A673 (cell line): ENCODE data around the gene ANKRD18B. TPM values are rescaled to one million over a fixed set of nuclear protein-coding genes. Genes with fewer than 3 reads are reported as not detected.
A peak's percentile ranks its signal among the peaks of the same experiment; 100 is the strongest.
"Not testable (repeated sequence)": the region's sequence is repeated elsewhere in the genome, so short reads cannot be mapped to it uniquely, and the experiment has no call there.

Experiments
- BruUV-seq: library from RNA; stranded (reverse); fragments of 400-500 nt; replicated peaks from 2 replicates; lab custom pipeline; 2021; lab: Mats Ljungman, UMichigan
- CTCF ChIA-PET: fragments of 300-600 bp; sonication (Branson Sonifier 250); formaldehyde crosslinking; loops from one replicate; lab custom pipeline; 2022; ENCODE audit warnings: antibody characterized with exemption; lab: Charles Lee
- POLR2A ChIA-PET: fragments of 300-600 bp; sonication (Branson Sonifier 250); formaldehyde crosslinking; loops from one replicate; lab custom pipeline; 2022; ENCODE audit warnings: antibody characterized with exemption; ENCODE audit not compliant: low non-redundant PET; lab: Charles Lee
- DNase-seq: peaks from one replicate; pipeline ENCODE4 v3.0.0-alpha.2; 2015; ENCODE audit warnings: low spot score
- H3K27ac ChIP-seq: fragments of 200-600 bp; sonication (generic); 2 replicates; pipeline ENCODE4 v1.5.1; 2016; ENCODE audit warnings: mixed run types, low read depth, mild to moderate bottlenecking, mixed read lengths, antibody characterized with exemption, low read length; ENCODE audit not compliant: poor library complexity, severe bottlenecking
- H3K27me3 ChIP-seq: fragments of 200-600 bp; sonication (generic); replicated peaks from 2 replicates; pipeline ENCODE4 v1.6.1; 2017; ENCODE audit warnings: mixed run types, low read depth, mild to moderate bottlenecking, mixed read lengths, antibody characterized with exemption, low read length; ENCODE audit not compliant: insufficient read depth, poor library complexity
- H3K36me3 ChIP-seq: fragments of 200-600 bp; sonication (generic); 2 replicates; pipeline ENCODE4 v1.6.1; 2016; ENCODE audit warnings: mixed run types, mild to moderate bottlenecking, mixed read lengths, antibody characterized with exemption, low read length; ENCODE audit not compliant: insufficient read depth, poor library complexity, severe bottlenecking
- H3K4me1 ChIP-seq: fragments of 200-600 bp; sonication (generic); 2 replicates; pipeline ENCODE4 v1.6.1; 2017; ENCODE audit warnings: mixed run types, mild to moderate bottlenecking, mixed read lengths, antibody characterized with exemption, low read length; ENCODE audit not compliant: insufficient read depth, poor library complexity, severe bottlenecking
- H3K4me3 ChIP-seq: fragments of 200-600 bp; sonication (generic); 2 replicates; pipeline ENCODE4 v1.5.1; 2016; ENCODE audit warnings: low read depth, mixed run types, mild to moderate bottlenecking, mixed read lengths, low read length; ENCODE audit not compliant: poor library complexity, severe bottlenecking
- H3K9me3 ChIP-seq: fragments of 200-600 bp; sonication (generic); 2 replicates; pipeline ENCODE4 v1.6.1; 2016; ENCODE audit warnings: mixed run types, low read depth, mild to moderate bottlenecking, mixed read lengths, antibody characterized with exemption, low read length; ENCODE audit not compliant: poor library complexity, severe bottlenecking
- intact Hi-C: fragments of 100-400 bp; cut with micrococcal nuclease; formaldehyde crosslinking; loops from one replicate; pipeline ENCODE4 v1.10.0; 2022; ENCODE audit not compliant: unreplicated experiment
- total RNA-seq: library from RNA; stranded (reverse); gene quantifications from 2 replicates; pipeline ENCODE4 v1.2.3, GENCODE V29; 2021

ANKRD18B gene
- total RNA-seq, 1 experiment from 2014 or later = not detected

DNA sequence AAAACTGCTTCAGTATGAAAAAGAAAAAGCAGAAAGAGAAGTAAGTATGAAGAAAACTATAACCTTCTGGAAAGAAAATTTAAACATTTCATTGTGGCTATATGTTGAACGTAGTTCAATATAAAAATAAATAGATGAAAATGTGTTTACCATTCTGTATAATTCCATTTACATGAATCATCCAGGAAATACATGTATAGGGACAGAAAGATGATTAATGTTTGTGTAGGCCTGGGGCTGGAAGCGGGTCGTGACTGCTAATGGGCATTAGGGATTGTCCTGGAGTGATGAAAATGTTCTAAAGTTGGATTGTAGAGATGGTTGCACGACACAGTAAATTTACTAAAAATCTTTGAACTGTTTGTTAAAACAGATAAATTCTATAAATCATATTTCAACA, 24.8 kb downstream of the ANKRD18B start:
- H3K27ac ChIP-seq, POLR2A ChIA-PET, DNase-seq, CTCF ChIA-PET, H3K36me3 ChIP-seq, H3K4me1 ChIP-seq, BruUV-seq, H3K9me3 ChIP-seq, intact Hi-C loops, H3K4me3 ChIP-seq: not testable (repeated sequence)
- H3K27me3 ChIP-seq = peaks cover 25% of the 10 kb centered on the region

DNA sequence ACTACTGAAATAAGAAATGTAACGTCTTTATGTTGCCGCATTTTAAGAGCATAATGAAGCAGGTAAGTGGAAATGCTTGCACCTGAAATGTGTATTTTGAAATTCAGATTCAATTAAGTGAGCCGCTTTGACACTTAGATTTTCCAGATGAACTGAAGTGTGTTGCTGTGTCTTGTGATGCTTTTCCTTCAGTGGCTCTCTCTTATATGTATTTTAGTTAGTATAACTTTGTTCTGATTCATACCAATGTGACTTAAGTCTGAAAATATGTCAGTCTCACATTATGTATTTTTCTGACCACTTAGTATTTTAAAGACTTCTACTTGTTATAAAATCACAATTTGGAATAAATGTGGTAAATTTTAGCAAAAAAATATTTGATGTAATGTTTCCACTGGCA, 25.4 kb downstream of the ANKRD18B start:
- DNase-seq = not testable (repeated sequence)

DNA sequence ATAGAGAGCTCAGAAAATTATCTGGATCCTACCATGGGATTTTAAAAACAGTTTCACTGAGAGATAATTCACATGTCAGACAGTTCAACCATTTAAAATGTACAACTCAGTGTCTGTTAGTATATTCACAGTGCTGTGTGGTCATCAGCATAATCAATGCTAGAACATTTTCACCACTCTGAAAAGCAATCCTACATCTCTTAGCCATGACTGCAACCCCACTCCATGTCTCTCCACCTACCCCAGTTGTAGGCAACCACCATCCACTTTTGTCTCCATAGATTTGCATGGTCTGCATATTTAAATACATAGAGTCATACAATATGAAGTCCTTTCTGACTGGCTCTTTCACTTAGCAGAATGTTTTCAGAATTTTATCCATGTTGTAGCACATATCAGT, 27.1 kb downstream of the ANKRD18B start:
- H3K27ac ChIP-seq, DNase-seq, H3K4me3 ChIP-seq, H3K4me1 ChIP-seq, POLR2A ChIA-PET, H3K9me3 ChIP-seq, intact Hi-C loops, CTCF ChIA-PET, H3K36me3 ChIP-seq, BruUV-seq: not testable (repeated sequence)
- peaks cover 17% of the 10 kb centered on the region for H3K27me3 ChIP-seq

More for the DNA sequence above, 25.4 kb downstream of the ANKRD18B start:
- H3K9me3 ChIP-seq, intact Hi-C loops, H3K27ac ChIP-seq, BruUV-seq, H3K4me3 ChIP-seq, POLR2A ChIA-PET, H3K4me1 ChIP-seq, CTCF ChIA-PET, H3K36me3 ChIP-seq: not testable (repeated sequence)
- peaks cover 25% of the 10 kb centered on the region for H3K27me3 ChIP-seq

DNA sequence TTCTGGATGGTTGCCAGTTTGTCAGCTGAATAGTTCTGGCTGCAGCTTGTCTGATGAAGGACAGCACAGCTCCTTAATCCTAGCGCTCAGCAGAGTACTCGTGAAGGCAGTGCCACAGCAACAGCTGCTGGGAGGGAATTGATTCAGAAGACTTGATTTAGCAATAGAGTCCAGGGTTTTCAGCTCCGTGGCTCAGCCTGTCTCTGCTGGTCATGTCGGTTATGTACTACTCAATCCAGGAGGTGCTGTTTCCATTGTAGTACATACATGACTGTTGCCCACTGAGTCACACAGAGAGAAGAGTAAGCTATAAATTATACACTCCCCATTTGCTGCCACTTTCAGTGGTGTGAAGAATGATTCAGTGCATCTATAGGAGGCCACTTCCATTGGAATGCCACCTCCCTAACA, 28.3 kb downstream of the ANKRD18B start:
- peak; percentile 6 for DNase-seq
- H3K36me3 ChIP-seq, CTCF ChIA-PET, H3K9me3 ChIP-seq, H3K27ac ChIP-seq, BruUV-seq, intact Hi-C loops, H3K4me3 ChIP-seq, H3K4me1 ChIP-seq, POLR2A ChIA-PET: not testable (repeated sequence)
- peaks cover 12% of the 10 kb centered on the region for H3K27me3 ChIP-seq

DNA sequence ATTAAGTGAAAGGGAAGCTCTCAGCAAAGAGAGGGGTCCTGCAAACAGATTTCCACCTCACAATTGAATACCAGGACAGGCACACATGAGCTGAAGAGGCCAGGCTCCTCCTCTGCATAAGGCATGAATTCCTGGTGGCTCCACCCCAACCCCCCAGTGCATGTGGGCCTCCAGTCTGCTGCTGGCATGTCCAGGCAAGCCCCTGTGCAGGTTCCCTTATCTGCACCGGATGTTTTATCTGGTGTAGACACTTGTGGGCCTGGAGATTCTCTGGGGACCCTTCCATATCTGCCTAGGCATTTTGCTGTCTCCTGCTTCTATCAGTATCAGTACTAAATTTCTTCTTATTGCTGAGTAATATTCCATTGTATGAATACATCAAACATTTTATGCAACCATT, 36.2 kb downstream of the ANKRD18B start:
- POLR2A ChIA-PET, H3K27me3 ChIP-seq, H3K36me3 ChIP-seq, BruUV-seq, H3K4me1 ChIP-seq, H3K27ac ChIP-seq, H3K4me3 ChIP-seq, intact Hi-C loops, H3K9me3 ChIP-seq, DNase-seq, CTCF ChIA-PET: not testable (repeated sequence)

DNA sequence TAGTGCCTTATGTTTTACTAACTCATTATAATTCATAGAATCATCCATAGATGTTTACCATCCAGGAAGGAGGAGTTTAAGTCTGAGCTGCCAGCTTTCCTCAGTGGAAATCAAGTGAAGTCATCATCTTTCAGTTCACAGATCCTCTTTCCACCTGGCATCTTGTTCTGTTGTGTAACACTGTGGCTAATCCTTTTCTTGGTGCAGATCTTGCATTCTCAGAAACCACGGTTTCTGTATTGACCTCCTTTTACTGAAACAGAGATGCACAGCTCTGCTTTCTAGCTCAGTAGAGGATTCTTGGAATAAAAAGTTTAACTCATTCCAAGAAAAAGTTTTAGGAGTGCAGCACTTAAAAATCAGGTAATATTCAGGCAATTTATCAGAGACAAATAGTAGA, 38.1 kb downstream of the ANKRD18B start:
- H3K9me3 ChIP-seq, intact Hi-C loops, BruUV-seq, H3K27me3 ChIP-seq, H3K27ac ChIP-seq, H3K36me3 ChIP-seq, H3K4me3 ChIP-seq, H3K4me1 ChIP-seq, CTCF ChIA-PET, DNase-seq, POLR2A ChIA-PET: not testable (repeated sequence)

DNA sequence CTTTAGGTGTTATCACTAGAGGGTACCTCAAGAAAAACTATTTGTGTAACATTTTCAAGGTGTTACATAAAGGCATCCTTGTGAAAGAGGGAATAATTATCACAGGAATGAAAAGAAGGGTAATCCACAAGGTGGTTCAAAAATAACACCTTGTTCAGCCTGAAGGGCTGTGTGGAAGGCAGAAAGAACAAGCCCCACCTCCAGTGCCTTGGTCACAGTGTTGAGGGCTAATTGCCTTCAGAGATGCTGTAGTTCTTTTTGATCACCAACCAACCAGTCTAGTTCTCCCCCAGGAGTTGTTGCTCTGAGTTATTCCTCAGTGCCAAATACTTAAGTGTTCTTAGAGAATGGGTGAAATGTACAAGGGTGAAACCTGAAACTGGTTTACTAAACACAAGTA, 43.7 kb downstream of the ANKRD18B start:
- H3K4me1 ChIP-seq, H3K27ac ChIP-seq, H3K9me3 ChIP-seq, POLR2A ChIA-PET, H3K4me3 ChIP-seq, H3K27me3 ChIP-seq, CTCF ChIA-PET, DNase-seq, intact Hi-C loops, H3K36me3 ChIP-seq, BruUV-seq: not testable (repeated sequence)

DNA sequence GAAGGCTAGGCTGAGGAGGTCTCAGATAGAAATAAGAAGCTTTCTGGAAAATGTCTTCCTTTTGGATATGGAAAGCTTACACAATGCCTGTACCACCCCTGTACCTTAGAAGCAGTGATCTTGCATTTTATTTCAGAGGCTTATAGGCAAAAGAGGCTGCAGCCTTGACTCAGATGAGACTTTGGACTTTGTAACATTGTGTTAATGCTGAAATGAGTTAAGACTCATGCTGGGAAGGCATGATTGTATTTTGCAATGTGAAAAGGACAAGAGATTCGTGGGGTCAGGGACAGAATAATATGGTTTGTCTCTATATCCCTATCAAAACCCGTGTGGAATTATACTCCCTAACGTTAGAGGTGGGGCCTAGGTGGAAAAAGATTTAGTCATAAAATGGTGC, 53.7 kb downstream of the ANKRD18B start:
- intact Hi-C loops, H3K36me3 ChIP-seq, BruUV-seq, H3K27ac ChIP-seq, H3K9me3 ChIP-seq, DNase-seq, H3K4me1 ChIP-seq, H3K27me3 ChIP-seq, H3K4me3 ChIP-seq, POLR2A ChIA-PET, CTCF ChIA-PET: not testable (repeated sequence)
